ENCODE measurements around the gene QRICH2. TPM values are rescaled to one million over a fixed set of nuclear protein-coding genes. Genes with fewer than 3 reads are reported as not detected.
"Not testable (repeated sequence)": the region's sequence is repeated elsewhere in the genome, so short reads cannot be mapped to it uniquely, and the experiment has no call there.

QRICH2 gene
- total RNA-seq, 1 experiment from 2014 or later: 1.4 TPM

- in situ Hi-C loops (cut with HindIII; ENCODE audit: low pct_unique_long_range_greater_than_20kb, low sequenced_read_pairs): no loop called here
- DNase-seq (ENCODE audit: low read depth): no peak
These were observed 66.3 kb downstream of the QRICH2 start for GRCh38 chr17:76241691-76242255.

DNA sequence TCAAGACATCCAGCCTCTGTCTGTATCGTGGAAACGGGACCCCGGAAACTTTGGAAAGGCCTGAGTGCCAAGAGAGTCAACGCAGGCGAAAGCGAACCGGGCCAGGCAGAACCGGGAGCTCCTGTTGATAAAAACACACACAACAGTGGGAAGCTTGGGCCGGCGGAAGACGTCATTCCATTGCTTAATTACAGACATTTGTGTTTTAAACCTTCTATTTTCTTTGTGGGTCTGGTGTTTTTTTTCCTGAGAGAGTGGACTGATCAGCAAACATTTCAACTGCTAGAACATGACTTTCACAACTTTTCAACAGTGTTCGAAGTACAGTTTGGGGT is 66.9 kb downstream of the QRICH2 start:
- DNase-seq (ENCODE audit: low read depth): no peak
- in situ Hi-C loops (cut with HindIII; ENCODE audit: low pct_unique_long_range_greater_than_20kb, low sequenced_read_pairs): no loop called here

DNA sequence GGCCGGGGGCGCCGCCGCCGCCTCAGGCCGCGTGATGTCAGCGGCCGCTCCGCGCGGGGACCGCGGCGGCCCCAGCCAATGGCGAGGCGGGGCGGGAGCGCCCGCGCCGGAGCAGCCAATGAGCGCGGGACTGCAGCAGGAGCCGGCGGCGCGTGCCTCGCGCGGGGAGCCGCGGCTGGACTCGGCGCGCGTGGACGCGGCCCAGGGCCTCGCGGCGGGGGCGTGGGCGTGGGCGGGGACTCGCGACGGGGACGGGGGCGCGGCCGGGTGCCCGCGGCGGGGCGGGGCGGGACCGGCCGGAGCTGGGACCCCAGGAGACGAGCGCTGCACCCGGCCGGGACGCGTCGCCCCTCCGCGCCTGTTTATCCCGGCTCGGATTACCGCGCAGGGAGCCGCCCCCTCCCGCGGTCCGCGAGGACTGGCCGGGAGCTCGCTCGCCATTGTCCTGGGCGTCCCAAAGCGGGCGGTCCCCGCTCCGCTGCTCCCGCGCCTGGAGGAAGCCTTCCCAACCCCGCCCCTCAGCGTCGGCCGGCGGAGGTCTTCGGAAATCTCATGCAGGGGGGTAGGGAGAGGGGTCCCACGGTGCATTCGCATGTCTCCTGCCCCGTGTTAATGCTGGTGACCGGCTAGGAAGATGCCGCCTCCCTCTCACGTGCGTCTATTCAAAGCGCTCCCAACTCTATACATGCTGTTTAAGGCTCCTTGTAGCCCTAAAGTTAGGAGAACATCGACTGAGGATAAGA is 67.4 kb downstream of the QRICH2 start, which contains the start of gene RNF157:
TSS of gene RNF157 (minus strand) at position 33 of the 743 bp plus-strand sequence. CDS start 253 bp downstream, outside the sequence.
- peak; percentile 74 for DNase-seq (ENCODE audit: low read depth)
- in situ Hi-C loops (cut with HindIII; ENCODE audit: low pct_unique_long_range_greater_than_20kb, low sequenced_read_pairs): no loop called here

DNA sequence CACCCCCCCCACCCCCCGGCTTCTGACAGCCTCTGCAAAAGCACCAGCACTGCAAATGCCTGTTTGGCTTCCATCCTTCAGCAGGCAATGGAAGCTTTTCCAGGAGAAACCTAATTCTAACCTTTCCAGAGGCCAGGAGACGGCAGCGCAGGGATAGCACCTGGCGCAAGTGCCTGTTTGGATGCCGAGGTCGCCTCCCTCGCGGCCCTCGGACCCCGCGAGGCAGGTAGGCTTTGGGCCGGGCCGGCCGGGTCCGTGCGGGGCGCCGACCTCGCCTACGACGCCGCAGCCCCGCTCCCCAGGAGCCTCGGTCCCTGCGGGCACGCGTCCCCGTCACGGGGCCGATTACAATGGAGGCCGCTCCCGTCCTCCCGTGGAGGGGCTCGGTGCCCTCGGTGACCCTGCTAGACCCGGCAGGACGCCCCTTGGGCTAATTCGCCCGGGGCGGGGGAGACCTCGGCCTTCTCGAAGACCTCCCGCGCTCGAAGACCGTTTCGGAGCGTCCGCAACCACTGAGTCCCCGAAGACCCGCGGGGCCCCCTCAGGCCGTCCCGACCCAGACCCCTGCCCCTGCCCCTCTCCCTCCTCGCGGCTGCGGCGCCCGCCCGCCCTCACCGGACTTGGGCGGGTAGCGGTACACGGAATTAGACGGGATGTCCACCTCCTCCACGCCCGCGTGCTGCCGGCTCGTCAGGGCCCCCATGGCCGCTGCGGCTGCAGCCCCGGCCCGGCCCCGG is 68.4 kb downstream of the QRICH2 start:
- in situ Hi-C loops (cut with HindIII; ENCODE audit: low pct_unique_long_range_greater_than_20kb, low sequenced_read_pairs): no loop called here
- DNase-seq (ENCODE audit: low read depth): no peak

GRCh38 chr17:76238847-76239537 is 69.1 kb downstream of the QRICH2 start:
- in situ Hi-C loops (cut with HindIII; ENCODE audit: low pct_unique_long_range_greater_than_20kb, low sequenced_read_pairs): no loop called here

GRCh38 chr17:76237859-76238313 is 70.2 kb downstream of the QRICH2 start:
- in situ Hi-C loops (cut with HindIII; ENCODE audit: low pct_unique_long_range_greater_than_20kb, low sequenced_read_pairs): no loop called here
- peak; percentile 77 for DNase-seq (ENCODE audit: low read depth)

More at GRCh38 chr17:76238847-76239537, 69.1 kb downstream of the QRICH2 start:
- no peak for DNase-seq (ENCODE audit: low read depth)

DNA sequence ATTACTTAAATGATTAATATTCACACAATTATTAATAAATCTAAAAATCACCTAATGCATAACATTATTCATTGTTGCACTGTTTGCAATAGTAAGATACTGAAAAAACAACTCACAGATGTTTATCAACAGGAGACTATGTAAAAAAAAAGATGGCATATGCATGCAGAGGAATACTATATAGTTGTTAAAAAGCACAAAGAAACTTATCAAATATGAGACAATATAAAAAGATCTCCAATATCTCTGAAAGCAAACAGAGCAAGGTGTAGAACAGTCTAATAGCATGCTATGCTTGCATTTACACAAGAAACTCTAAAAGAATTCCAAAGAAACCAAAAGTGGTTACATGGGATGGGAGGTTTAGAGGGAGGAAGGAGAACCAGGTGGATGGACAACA is 71.5 kb downstream of the QRICH2 start:
- DNase-seq (ENCODE audit: low read depth): no peak
- in situ Hi-C loops (cut with HindIII; ENCODE audit: low pct_unique_long_range_greater_than_20kb, low sequenced_read_pairs): no loop called here

GRCh38 chr17:76235883-76236282 is 72.2 kb downstream of the QRICH2 start:
- DNase-seq (ENCODE audit: low read depth): no peak
- in situ Hi-C loops (cut with HindIII; ENCODE audit: low pct_unique_long_range_greater_than_20kb, low sequenced_read_pairs): no loop called here

- in situ Hi-C loops (cut with HindIII; ENCODE audit: low pct_unique_long_range_greater_than_20kb, low sequenced_read_pairs): no loop called here
- DNase-seq (ENCODE audit: low read depth): no peak
These were observed 73.8 kb downstream of the QRICH2 start for GRCh38 chr17:76234354-76234679.

DNA sequence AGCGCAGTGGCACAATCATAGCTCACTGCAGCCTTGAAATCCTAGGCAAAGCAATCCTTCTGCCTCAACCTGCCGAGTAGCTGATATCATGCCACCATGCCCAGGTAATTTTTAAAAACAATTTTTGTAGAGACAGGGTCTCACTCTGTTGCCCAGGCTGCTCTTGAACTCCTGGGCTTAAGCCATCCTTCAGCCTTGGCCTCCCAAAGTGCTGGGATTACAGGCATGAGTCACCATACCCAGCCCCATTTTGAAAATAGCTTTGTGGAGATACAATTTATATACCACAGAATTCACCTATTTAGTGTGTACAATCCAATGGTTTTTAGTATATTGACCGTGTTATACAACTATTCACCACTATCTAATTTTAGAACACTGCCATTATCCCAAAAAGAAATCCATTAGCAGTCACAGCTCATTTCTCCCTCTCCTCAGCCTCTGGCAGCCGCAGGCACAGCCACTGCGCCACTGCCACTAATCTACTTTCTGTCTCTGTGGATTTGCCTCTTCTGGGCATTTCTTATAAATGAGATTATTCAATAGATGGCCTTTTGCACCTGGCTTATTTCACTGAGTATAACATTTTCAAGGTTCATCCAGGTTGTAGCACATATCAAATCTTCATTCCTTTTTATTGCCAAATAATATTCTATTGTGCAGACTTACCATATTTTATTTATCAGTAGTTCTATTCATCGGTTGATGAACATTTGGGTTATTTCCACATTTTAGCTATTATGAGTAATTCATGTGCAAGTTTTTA is 74.3 kb downstream of the QRICH2 start:
- no peak for DNase-seq (ENCODE audit: low read depth)
- in situ Hi-C loops (cut with HindIII; ENCODE audit: low pct_unique_long_range_greater_than_20kb, low sequenced_read_pairs): no loop called here

DNA sequence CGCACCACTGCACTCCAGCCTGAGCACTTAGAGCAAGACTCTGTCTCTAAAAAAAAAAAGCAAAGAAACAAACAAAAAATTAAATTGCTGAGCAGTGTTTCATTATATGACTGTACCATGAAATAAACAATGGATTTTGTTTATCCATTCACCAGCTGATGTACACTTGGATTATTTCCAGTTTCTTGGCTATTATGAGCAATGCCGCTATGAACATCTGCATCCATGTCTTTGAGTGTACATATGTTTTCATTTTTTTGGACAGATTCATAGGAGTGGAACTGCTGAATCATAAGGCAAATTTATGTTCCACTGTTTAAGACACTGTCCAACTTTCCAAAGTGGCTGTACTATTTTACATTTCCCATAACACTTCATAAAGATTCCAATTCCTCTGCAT is 75.7 kb downstream of the QRICH2 start:
- DNase-seq (ENCODE audit: low read depth): no peak
- in situ Hi-C loops (cut with HindIII; ENCODE audit: low pct_unique_long_range_greater_than_20kb, low sequenced_read_pairs): no loop called here

- DNase-seq (ENCODE audit: low read depth); in situ Hi-C loops (cut with HindIII; ENCODE audit: low pct_unique_long_range_greater_than_20kb, low sequenced_read_pairs): not testable (repeated sequence)
These were observed 81.3 kb downstream of the QRICH2 start for GRCh38 chr17:76226749-76227148.

DNA sequence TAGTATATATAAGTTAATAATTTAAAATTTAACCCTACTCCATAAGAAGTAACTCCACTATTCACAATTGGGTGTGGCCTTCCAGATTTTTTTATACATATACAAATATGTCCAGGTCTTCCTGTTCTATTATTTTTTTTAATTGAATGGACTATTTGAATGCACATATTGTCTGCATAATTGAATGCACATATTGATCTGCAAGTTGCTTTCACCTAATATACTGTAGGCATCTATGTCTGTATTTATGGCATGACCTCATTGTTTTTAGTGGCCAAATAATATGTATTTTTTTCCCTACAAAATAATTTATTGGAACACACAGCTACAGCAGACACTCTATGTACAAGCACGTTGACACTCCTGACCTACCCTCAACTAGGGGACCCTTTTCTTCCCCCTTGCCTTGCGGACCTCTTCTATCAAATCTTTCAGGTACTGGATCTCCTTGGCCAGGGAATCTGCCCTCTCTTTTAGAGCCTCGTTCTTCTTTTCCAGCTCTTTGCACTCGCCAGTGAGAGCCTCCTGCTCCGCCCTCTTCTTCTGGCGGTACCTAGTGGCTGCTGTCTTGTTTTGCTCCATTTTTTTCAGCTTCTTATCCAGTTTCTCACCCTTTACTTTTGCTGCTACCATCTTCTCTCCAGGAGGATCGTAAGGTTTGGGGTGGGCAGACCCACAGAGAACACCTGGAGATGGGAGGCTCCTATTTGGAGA is 82.5 kb downstream of the QRICH2 start:
- in situ Hi-C loops (cut with HindIII; ENCODE audit: low pct_unique_long_range_greater_than_20kb, low sequenced_read_pairs); DNase-seq (ENCODE audit: low read depth): not testable (repeated sequence)

Other genes with a start within 250 kb of the QRICH2 start
- 58.2 and 60.8 TPM in 2 replicates for gene SRP68, start 235.8 kb downstream of the QRICH2 start, total RNA-seq (2014; rRNA removed; shearing (Covaris generic); ENCODE audit: low replicate concordance)
- gene GALR2, start 233.5 kb downstream of the QRICH2 start, total RNA-seq (2014; rRNA removed; shearing (Covaris generic); ENCODE audit: low replicate concordance): not detected in 2 replicates
- not detected in 2 replicates for gene ZACN, start 229.1 kb downstream of the QRICH2 start, total RNA-seq (2014; rRNA removed; shearing (Covaris generic); ENCODE audit: low replicate concordance)
- 71.7 and 72.1 TPM in 2 replicates for gene EXOC7, start 204.5 kb downstream of the QRICH2 start, total RNA-seq (2014; rRNA removed; shearing (Covaris generic); ENCODE audit: low replicate concordance)
- gene FOXJ1, start 167.0 kb downstream of the QRICH2 start, total RNA-seq (2014; rRNA removed; shearing (Covaris generic); ENCODE audit: low replicate concordance): 1.7 TPM in 1 of 2 replicates, not detected in the other
- 12.9 and 18.2 TPM in 2 replicates for gene RNF157, start 67.8 kb downstream of the QRICH2 start, total RNA-seq (2014; rRNA removed; shearing (Covaris generic); ENCODE audit: low replicate concordance)
- 4.8 and 6.5 TPM in 2 replicates for gene UBALD2, start 42.9 kb downstream of the QRICH2 start, total RNA-seq (2014; rRNA removed; shearing (Covaris generic); ENCODE audit: low replicate concordance)
- gene PRPSAP1, start 45.6 kb upstream of the QRICH2 start, total RNA-seq (2014; rRNA removed; shearing (Covaris generic); ENCODE audit: low replicate concordance): 49.0 and 68.5 TPM in 2 replicates
- gene SPHK1, start 76.3 kb upstream of the QRICH2 start, total RNA-seq (2014; rRNA removed; shearing (Covaris generic); ENCODE audit: low replicate concordance): 18.5 and 33.9 TPM in 2 replicates
- gene UBE2O, start 144.9 kb upstream of the QRICH2 start, total RNA-seq (2014; rRNA removed; shearing (Covaris generic); ENCODE audit: low replicate concordance): 22.9 and 23.7 TPM in 2 replicates
- gene AANAT, start 159.3 kb upstream of the QRICH2 start, total RNA-seq (2014; rRNA removed; shearing (Covaris generic); ENCODE audit: low replicate concordance): not detected in 2 replicates
- gene RHBDF2, start 193.1 kb upstream of the QRICH2 start, total RNA-seq (2014; rRNA removed; shearing (Covaris generic); ENCODE audit: low replicate concordance): 17.5 and 33.6 TPM in 2 replicates
- 0.52 and 1.6 TPM in 2 replicates for gene CYGB, start 229.4 kb upstream of the QRICH2 start, total RNA-seq (2014; rRNA removed; shearing (Covaris generic); ENCODE audit: low replicate concordance)
- gene PRCD, start 231.8 kb upstream of the QRICH2 start, total RNA-seq (2014; rRNA removed; shearing (Covaris generic); ENCODE audit: low replicate concordance): not detected in 2 replicates